Right lobe of liver (tissue), 6 donors: Measurements from ENCODE around the gene HSD17B3. TPM values are rescaled to one million over a fixed set of nuclear protein-coding genes. Genes with fewer than 3 reads are reported as not detected.

Source experiments
- ATAC-seq, 4 donors: fragments of 200-7000 bp; cut with Tn5 transposase; one replicate each; pipeline ENCODE4 v1.9.1; 2020; ENCODE audit warnings: mild to moderate bottlenecking in 4 of 4, moderate library complexity in 4 of 4
- DNase-seq, 3 donors: peaks; one replicate each; pipeline ENCODE4 v3.0.0-alpha.2; 2020
- H3K27ac ChIP-seq, 3 donors: fragments of 200-600 bp; one replicate each; pipeline ENCODE4 v1.8.0; 2022
- H3K27me3 ChIP-seq, 2 donors: fragments of 200-600 bp; one replicate each; pipeline ENCODE4 v1.8.0; 2022
- H3K36me3 ChIP-seq, 4 donors: fragments of 200-600 bp; sonication (generic) in 1 of 4; one replicate each; pipeline versions ENCODE4 v1.5.1 to v1.8.0; 2017 to 2022; ENCODE audit warnings: control low read depth in 1 of 4
- H3K4me1 ChIP-seq, 4 donors: fragments of 200-600 bp; sonication (generic) in 1 of 4; one replicate each; pipeline versions ENCODE4 v1.5.1 to v1.8.0; 2017 to 2022; ENCODE audit warnings: control low read depth in 1 of 4
- H3K4me3 ChIP-seq, 3 donors: fragments of 200-600 bp; one replicate each; pipeline ENCODE4 v1.8.0; 2022
- H3K9me3 ChIP-seq, 4 donors: fragments of 200-600 bp; sonication (generic) in 1 of 4; one replicate each; pipeline versions ENCODE4 v1.5.1 to v1.8.0; 2017 to 2022; ENCODE audit warnings: control low read depth in 1 of 4
- CTCF ChIP-seq, 4 donors: fragments of 200-600 bp in 3 of 4; fragments of 450-650 bp in 1 of 4; IDR thresholded peaks; one replicate each; pipeline versions ENCODE4 v1.5.1 to v1.8.0; 2016 to 2022; ENCODE audit warnings: antibody characterized with exemption in 4 of 4, mild to moderate bottlenecking in 2 of 4
- POLR2A ChIP-seq: fragments of 450-650 bp; IDR thresholded peaks from one replicate; pipeline ENCODE4 v1.6.1; 2017; ENCODE audit warnings: antibody characterized with exemption, mild to moderate bottlenecking
- WGBS: methylation state at CpG from one replicate; pipeline ENCODE4 v1.1.6; 2018; ENCODE audit warnings: low coverage, low lambda C conversion rate; ENCODE audit not compliant: insufficient coverage; ENCODE audit errors: missing lambda C conversion rate; 5-methylcytosine and 5-hydroxymethylcytosine counted together
- intact Hi-C, 2 donors: fragments of 100-400 bp; cut with DNase I; formaldehyde crosslinking; loops; one replicate each; pipeline versions ENCODE4 v1.11.2 to v1.14.1; 2022
- total RNA-seq, 6 experiments: library from RNA; depleted of rRNA in 2 of 6; stranded (reverse); fragments of >200 nt in 2 of 6; fragmentation: NEBNext Ultra II Directional in 3 of 6; extraction: Animal tissue kit (Norgen Biotek cat#: 25700) in 3 of 6; gene quantifications; one replicate each; pipeline versions ENCODE4 v1.1.0 to v1.2.4, GENCODE V29; 2016 to 2023
- donor health status: DM: no; HTN: yes; CAD: no.
- donor health status: DM: no; HTN: no; CAD: no.
- donor health status: DM: no; HTN: no; CAD: no.
- donor health status: DM: no; HTN: yes; CAD: no.
- donor health status: DM: no; HTN: yes; CAD: no.

Gene HSD17B3
- total RNA-seq, 6 experiments from 2014 or later = 1.8 to 4.4 (median 3.1) TPM; not detected in 2

- TF ChIP-seq CTCF (IDR thresholded peaks at IDR 0.05) = no peak
- TF ChIP-seq POLR2A = no peak
- intact Hi-C loops = no loop called here
- Histone ChIP-seq H3K4me3 (no peak overlapping the region), H3K36me3 (no peaks in the 10 kb centered on the region), H3K9me3 (no peaks in the 10 kb centered on the region), H3K27me3 (no peaks in the 10 kb centered on the region), H3K4me1 (no peaks in the 10 kb centered on the region), H3K27ac (no peak overlapping the region)
- DNase-seq = no peak
- ATAC-seq = no peak
- 80% methylated on average over 1 of the region's 13 CpGs for WGBS
These were observed 98.8 kb downstream of the HSD17B3 start for GRCh38 chr9:96202971-96203780.

GRCh38 chr9:96201140-96201539, 100.8 kb downstream of the HSD17B3 start:
- no peaks in the 10 kb centered on the region for H3K36me3 ChIP-seq
- no peak overlapping the region for H3K27ac ChIP-seq
- H3K4me3 ChIP-seq = no peak overlapping the region
- no peaks in the 10 kb centered on the region for H3K4me1 ChIP-seq
- intact Hi-C loops = no loop called here
- no peaks in the 10 kb centered on the region for H3K9me3 ChIP-seq
- H3K27me3 ChIP-seq = no peaks in the 10 kb centered on the region
- TF ChIP-seq CTCF (IDR thresholded peaks at IDR 0.05) (no peak), POLR2A (no peak)
- DNase-seq = no peak
- 67% methylated on average over 1 of the region's 6 CpGs for WGBS
- ATAC-seq = no peak

GRCh38 chr9:96199006-96199405, 103.0 kb downstream of the HSD17B3 start:
- Histone ChIP-seq H3K36me3 (no peaks in the 10 kb centered on the region), H3K9me3 (no peaks in the 10 kb centered on the region), H3K4me1 (no peaks in the 10 kb centered on the region), H3K27me3 (no peaks in the 10 kb centered on the region), H3K4me3 (no peak overlapping the region), H3K27ac (no peak overlapping the region)
- ATAC-seq (no peak), DNase-seq (no peak)
- no peak for TF ChIP-seq CTCF (IDR thresholded peaks at IDR 0.05)
- no peak for TF ChIP-seq POLR2A
- WGBS = 36% methylated on average over 5 of the region's 5 CpGs
- intact Hi-C loops = no loop called here

- WGBS = 75% methylated on average over 3 of the region's 3 CpGs
- TF ChIP-seq POLR2A = no peak
- TF ChIP-seq CTCF (IDR thresholded peaks at IDR 0.05) = no peak
- no peak overlapping the region for H3K27ac ChIP-seq
- H3K4me1 ChIP-seq = no peaks in the 10 kb centered on the region
- H3K27me3 ChIP-seq = no peaks in the 10 kb centered on the region
- DNase-seq (no peak), ATAC-seq (no peak)
- no peaks in the 10 kb centered on the region for H3K36me3 ChIP-seq
- no peaks in the 10 kb centered on the region for H3K9me3 ChIP-seq
- intact Hi-C loops = no loop called here
- no peak overlapping the region for H3K4me3 ChIP-seq
These were observed 106.4 kb downstream of the HSD17B3 start for GRCh38 chr9:96195541-96195940.
